GM23338 (cell line): ENCODE measurements around the gene RAP1A.

ENCODE experiments used
- CTCF ChIP-seq, 2 experiments: fragments of 200-600 bp in 1 of 2; sonication (generic) in 1 of 2; conservative IDR thresholded peaks; 2 replicates each; pipeline versions ENCODE4 v1.5.1 to v1.6.1; 2016 to 2017; ENCODE audit warnings: antibody characterized with exemption in 2 of 2, low read depth in 2 of 2, mild to moderate bottlenecking in 2 of 2, moderate library complexity in 1 of 2
- EZH2 ChIP-seq: fragments of 200-600 bp; sonication (generic); IDR thresholded peaks from one replicate; pipeline ENCODE4 v1.8.0; 2017; ENCODE audit warnings: antibody characterized with exemption, mild to moderate bottlenecking, low read depth; ENCODE audit not compliant: unreplicated experiment
- EZH2phosphoT487 ChIP-seq: fragments of 200-600 bp; sonication (generic); IDR thresholded peaks from one replicate; pipeline ENCODE4 v1.8.1; 2018; ENCODE audit warnings: antibody characterized with exemption; ENCODE audit not compliant: unreplicated experiment
- JUNB ChIP-seq: IDR thresholded peaks from one replicate; pipeline ENCODE4 v1.6.1; 2016; ENCODE audit warnings: antibody characterized with exemption; ENCODE audit not compliant: unreplicated experiment
- REST ChIP-seq: IDR thresholded peaks from one replicate; pipeline ENCODE4 v1.6.1; 2018; ENCODE audit warnings: antibody characterized with exemption; ENCODE audit not compliant: unreplicated experiment
- ZNF114 ChIP-seq: fragments of 250-450 bp; sonication (Bioruptor Pico); IDR thresholded peaks from 2 replicates; pipeline ENCODE4 v1.5.0; 2020; ENCODE audit warnings: mild to moderate bottlenecking, moderate library complexity

GRCh38 chr1:111735321-111735720 lies 115.7 kb downstream of the RAP1A start:
- TF ChIP-seq CTCF (conservative IDR thresholded peaks at IDR 0.05; ENCODE audit: low read depth in 2 of 2) (no peak), JUNB (no peak), EZH2phosphoT487 (no peak), EZH2 (no peak), REST (no peak), ZNF114 (CRISPR knock-in tag) (no peak)
